GM23248 (cell line): ENCODE measurements around the gene SOD3. TPM values are rescaled to one million over a fixed set of nuclear protein-coding genes. Genes with fewer than 3 reads are reported as not detected.

Experiments
- DNase-seq: peaks from one replicate; pipeline ENCODE4 v3.0.0-alpha.2; 2015
- H2AFZ ChIP-seq: fragments of 200-600 bp; sonication (generic); 2 replicates; pipeline ENCODE4 v1.6.1; 2016; ENCODE audit warnings: antibody characterized with exemption
- H3F3A ChIP-seq: fragments of 200-600 bp; sonication (generic); 2 replicates; pipeline ENCODE4 v1.6.1; 2016; ENCODE audit warnings: mild to moderate bottlenecking, antibody characterized with exemption, mixed run types; ENCODE audit not compliant: insufficient read depth
- H3K27ac ChIP-seq: fragments of 200-600 bp; sonication (generic); 2 replicates; pipeline ENCODE4 v1.5.1; 2016; ENCODE audit warnings: mild to moderate bottlenecking
- H3K27me3 ChIP-seq: fragments of 200-600 bp; sonication (generic); replicated peaks from 2 replicates; pipeline ENCODE4 v1.6.1; 2016; ENCODE audit warnings: mild to moderate bottlenecking; ENCODE audit not compliant: insufficient read depth
- H3K36me3 ChIP-seq: fragments of 200-600 bp; sonication (generic); 2 replicates; pipeline ENCODE4 v1.6.1; 2016; ENCODE audit warnings: low read depth, mild to moderate bottlenecking
- H3K4me1 ChIP-seq: fragments of 200-600 bp; sonication (generic); 2 replicates; pipeline ENCODE4 v1.6.1; 2016; ENCODE audit warnings: mild to moderate bottlenecking; ENCODE audit not compliant: insufficient read depth
- H3K4me2 ChIP-seq: fragments of 200-600 bp; sonication (generic); one replicate; pipeline ENCODE4 v1.6.1; 2016; ENCODE audit warnings: mild to moderate bottlenecking; ENCODE audit not compliant: unreplicated experiment
- H3K4me3 ChIP-seq: fragments of 200-600 bp; sonication (generic); 2 replicates; pipeline ENCODE4 v1.5.1; 2016; ENCODE audit warnings: mild to moderate bottlenecking
- H3K79me2 ChIP-seq: fragments of 200-600 bp; sonication (generic); 2 replicates; pipeline ENCODE4 v1.6.1; 2016; ENCODE audit warnings: mild to moderate bottlenecking; ENCODE audit not compliant: insufficient read depth
- H3K9ac ChIP-seq: fragments of 200-600 bp; sonication (generic); 2 replicates; pipeline ENCODE4 v1.6.1; 2016; ENCODE audit warnings: mild to moderate bottlenecking
- H3K9me2 ChIP-seq: fragments of 200-600 bp; sonication (generic); 2 replicates; pipeline ENCODE4 v1.6.1; 2016; ENCODE audit warnings: mixed run types, mild to moderate bottlenecking, moderate library complexity; ENCODE audit not compliant: insufficient read depth
- H3K9me3 ChIP-seq: fragments of 200-600 bp; sonication (generic); one replicate; pipeline ENCODE4 v1.6.1; 2017; ENCODE audit warnings: low read depth
- H4K20me1 ChIP-seq: fragments of 200-600 bp; sonication (generic); 2 replicates; pipeline ENCODE4 v1.6.0; 2016; ENCODE audit not compliant: insufficient read depth
- EZH2 ChIP-seq: fragments of 200-600 bp; sonication (generic); IDR thresholded peaks from 2 replicates; pipeline ENCODE4 v1.6.1; 2018; ENCODE audit warnings: antibody characterized with exemption, mild to moderate bottlenecking; ENCODE audit not compliant: insufficient read depth, poor library complexity, severe bottlenecking
- EZH2phosphoT487 ChIP-seq: fragments of 200-600 bp; sonication (generic); IDR thresholded peaks from 2 replicates; pipeline ENCODE4 v1.6.1; 2018; ENCODE audit warnings: antibody characterized with exemption, moderate library complexity, mild to moderate bottlenecking, low read depth; ENCODE audit not compliant: insufficient read depth
- WGBS, 2 experiments: methylation state at CpG; one replicate each; pipeline ENCODE4 v1.1.6; 2015 to 2017; ENCODE audit warnings: low lambda C conversion rate in 2 of 2, low coverage in 1 of 2; ENCODE audit errors: missing lambda C conversion rate in 2 of 2; 5-methylcytosine and 5-hydroxymethylcytosine counted together
- in situ Hi-C: fragments of 300-500 bp; cut with MboI; formaldehyde crosslinking; loops from 2 replicates; pipeline ENCODE4 v1.15.0; 2020
- polyA plus RNA-seq: library from polyadenylated mRNA; unstranded; fragments of >200 nt; fragmentation: Nextera tagmentation; extraction: Ambion mirVana; gene quantifications from 2 replicates; pipeline ENCODE4 v1.2.1, GENCODE V29; 2016
- total RNA-seq: library from RNA; depleted of rRNA; stranded (reverse); fragments of >200 nt; shearing (Covaris generic); gene quantifications from 2 replicates; pipeline ENCODE4 v1.2.3, GENCODE V29; 2014

SOD3 gene
- total and polyA plus RNA-seq, 2 experiments from 2014 or later: 8.2 to 10.1 TPM

DNA sequence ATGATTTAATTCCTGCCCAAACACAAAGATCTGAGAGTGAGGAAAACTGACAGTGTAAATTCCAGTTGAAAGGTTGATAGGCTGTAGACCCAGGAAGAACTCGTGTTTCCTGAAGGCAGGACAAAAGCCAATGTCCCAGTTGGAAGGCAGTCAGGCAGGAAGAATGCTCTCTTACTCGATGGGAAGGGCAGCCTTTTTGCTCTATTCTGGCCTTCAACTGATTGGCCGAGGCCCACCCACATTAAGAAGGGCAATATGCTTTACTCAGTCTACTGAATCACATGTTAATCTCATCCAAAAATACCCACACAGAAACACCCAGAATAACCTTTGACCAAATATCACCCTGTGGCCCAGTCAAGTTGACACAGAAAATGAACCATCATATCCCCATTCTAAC is 45.3 kb upstream of the SOD3 start:
- Histone ChIP-seq H3K27me3 (no peaks in the 10 kb centered on the region), H3K36me3 (no peaks in the 10 kb centered on the region), H3K79me2 (no peaks in the 10 kb centered on the region), H3K9me2 (no peaks in the 10 kb centered on the region), H4K20me1 (no peaks in the 10 kb centered on the region), H3K9me3 (no peaks in the 10 kb centered on the region), H3K4me1 (peaks cover 17% of the 10 kb centered on the region), H3K4me3 (no peak overlapping the region), H3K27ac (no peak overlapping the region), H3K4me2 (no peak overlapping the region), H2AFZ (no peak overlapping the region), H3K9ac (no peak overlapping the region), H3F3A (peaks cover 12% of the 10 kb centered on the region; the same call in 1 of the 2 replicates)
- no peak for TF ChIP-seq EZH2
- TF ChIP-seq EZH2phosphoT487: no peak
- 69 to 80% methylated on average over 3 of the region's 3 CpGs for WGBS, 2 experiments
- DNase-seq: no peak
- in situ Hi-C loops: no loop called here

DNA sequence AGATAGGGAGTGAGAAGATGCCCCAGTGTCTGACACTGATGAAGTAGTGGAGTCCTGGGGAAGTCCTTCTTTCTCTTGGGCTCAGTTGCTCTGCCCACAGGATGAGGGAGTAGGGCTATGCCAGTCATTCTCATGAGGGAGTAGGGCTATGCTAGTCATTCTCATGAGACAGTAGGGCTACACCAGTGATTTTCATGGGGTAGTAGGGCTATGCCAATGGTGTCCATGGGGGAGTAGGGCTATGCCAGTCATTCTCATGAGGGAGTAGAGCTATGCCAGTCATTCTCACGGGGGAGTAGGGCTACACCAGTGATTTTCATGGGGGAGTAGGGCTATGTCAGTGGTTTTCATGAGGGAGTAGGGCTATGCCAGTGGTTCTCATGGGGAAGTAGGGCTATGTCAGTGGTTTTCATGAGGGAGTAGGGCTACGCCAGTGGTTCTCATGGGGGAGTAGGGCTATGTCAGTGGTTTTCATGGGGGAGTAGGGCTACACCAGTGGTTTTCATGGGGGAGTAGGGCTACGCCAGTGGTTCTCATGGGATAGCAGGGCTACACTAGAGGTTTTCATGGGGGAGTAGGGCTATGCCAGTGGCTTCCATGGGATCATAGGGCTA is 43.3 kb upstream of the SOD3 start:
- TF ChIP-seq EZH2 (no peak), EZH2phosphoT487 (no peak)
- Histone ChIP-seq H3K4me3 (no peak overlapping the region), H3K27ac (no peak overlapping the region), H3F3A (peaks cover 12% of the 10 kb centered on the region; the same call in 1 of the 2 replicates), H2AFZ (no peak overlapping the region), H3K9ac (no peak overlapping the region), H3K9me2 (no peaks in the 10 kb centered on the region), H3K27me3 (no peaks in the 10 kb centered on the region), H3K79me2 (no peaks in the 10 kb centered on the region), H3K4me1 (peaks cover 17% of the 10 kb centered on the region), H3K4me2 (no peak overlapping the region), H3K36me3 (no peaks in the 10 kb centered on the region), H3K9me3 (peaks cover 10% of the 10 kb centered on the region), H4K20me1 (no peaks in the 10 kb centered on the region)
- no peak for DNase-seq
- 71 to 75% methylated on average over 2 to 3 of the region's 3 CpGs for WGBS, 2 experiments
- in situ Hi-C loops: no loop called here

DNA sequence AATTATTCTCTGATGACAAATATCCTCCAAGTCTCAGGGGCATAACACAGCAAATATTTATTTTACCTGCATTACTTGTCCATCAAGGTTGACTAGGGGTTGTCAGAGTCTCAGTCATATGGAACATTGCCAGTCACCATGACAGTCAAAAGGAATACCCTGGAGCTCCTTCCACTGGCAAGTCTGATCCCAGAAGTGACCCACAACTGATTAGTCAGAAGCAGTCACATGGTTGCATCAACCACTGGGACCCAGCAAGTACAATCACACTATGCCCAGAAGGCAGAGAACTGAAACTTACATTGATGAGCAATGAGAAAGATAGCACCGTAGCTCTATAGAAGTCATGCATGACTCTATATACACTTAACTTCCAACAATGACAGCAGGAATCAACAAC is 41.9 kb upstream of the SOD3 start:
- H3K4me2 ChIP-seq: no peak overlapping the region
- H3K79me2 ChIP-seq: no peaks in the 10 kb centered on the region
- no peak overlapping the region for H2AFZ ChIP-seq
- H4K20me1 ChIP-seq: no peaks in the 10 kb centered on the region
- in situ Hi-C loops: no loop called here
- DNase-seq: peak; percentile 81
- no peaks in the 10 kb centered on the region for H3K9me2 ChIP-seq
- no peak overlapping the region for H3K9ac ChIP-seq
- no peak overlapping the region for H3K27ac ChIP-seq
- H3K4me3 ChIP-seq: no peak overlapping the region
- WGBS, 2 experiments: 0 to 5% methylated on average over 1 of the region's 1 CpG
- H3F3A ChIP-seq: peaks cover 12% of the 10 kb centered on the region; the same call in 1 of the 2 replicates
- H3K36me3 ChIP-seq: no peaks in the 10 kb centered on the region
- H3K4me1 ChIP-seq: peaks cover 9% of the 10 kb centered on the region
- peaks cover 10% of the 10 kb centered on the region for H3K9me3 ChIP-seq
- H3K27me3 ChIP-seq: no peaks in the 10 kb centered on the region
- TF ChIP-seq EZH2: no peak
- no peak for TF ChIP-seq EZH2phosphoT487

DNA sequence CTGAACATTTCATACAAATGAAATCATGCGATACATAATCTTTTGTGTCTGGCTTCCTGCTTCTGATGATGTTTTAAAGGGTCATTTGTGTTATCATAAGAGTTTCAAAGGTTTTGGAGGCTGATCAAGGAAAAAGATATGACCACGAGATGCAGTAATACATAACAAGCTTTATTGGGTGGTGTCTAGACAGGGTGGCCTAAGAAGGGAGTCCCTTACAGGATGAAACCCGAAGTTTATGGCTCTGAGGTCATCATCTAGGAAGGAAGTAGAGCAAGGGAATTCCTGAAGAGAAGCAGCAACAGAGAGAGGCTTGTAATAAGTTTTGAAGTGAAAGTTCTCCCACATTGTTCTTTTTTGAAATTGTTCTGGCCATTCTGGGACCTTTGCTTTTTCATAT is 40.8 kb upstream of the SOD3 start:
- 46 to 50% methylated on average over 3 of the region's 3 CpGs for whole genome bisulfite sequencing, 2 experiments
- Histone ChIP-seq H3K9me2 (no peaks in the 10 kb centered on the region), H3K36me3 (no peaks in the 10 kb centered on the region), H3K9ac (no peak overlapping the region), H3F3A (peaks cover 12% of the 10 kb centered on the region; the same call in 1 of the 2 replicates), H3K79me2 (no peaks in the 10 kb centered on the region), H3K9me3 (peaks cover 10% of the 10 kb centered on the region), H3K27ac (no peak overlapping the region), H3K4me2 (no peak overlapping the region), H4K20me1 (no peaks in the 10 kb centered on the region), H2AFZ (no peak overlapping the region), H3K4me3 (no peak overlapping the region), H3K27me3 (no peaks in the 10 kb centered on the region), H3K4me1 (peaks cover 9% of the 10 kb centered on the region)
- TF ChIP-seq EZH2 (no peak), EZH2phosphoT487 (no peak)
- no peak for DNase-seq
- in situ Hi-C loops: no loop called here
